NCI-H2171 treated with DMSO at 0.1 percent for 48 hours (cell line): ENCODE data around the gene SLC22A7.

Source experiments
- DNase-seq: peaks from one replicate; lab custom pipeline; 2025; lab: John Stamatoyannopoulos, UW

The SLC22A7 gene, protein sequence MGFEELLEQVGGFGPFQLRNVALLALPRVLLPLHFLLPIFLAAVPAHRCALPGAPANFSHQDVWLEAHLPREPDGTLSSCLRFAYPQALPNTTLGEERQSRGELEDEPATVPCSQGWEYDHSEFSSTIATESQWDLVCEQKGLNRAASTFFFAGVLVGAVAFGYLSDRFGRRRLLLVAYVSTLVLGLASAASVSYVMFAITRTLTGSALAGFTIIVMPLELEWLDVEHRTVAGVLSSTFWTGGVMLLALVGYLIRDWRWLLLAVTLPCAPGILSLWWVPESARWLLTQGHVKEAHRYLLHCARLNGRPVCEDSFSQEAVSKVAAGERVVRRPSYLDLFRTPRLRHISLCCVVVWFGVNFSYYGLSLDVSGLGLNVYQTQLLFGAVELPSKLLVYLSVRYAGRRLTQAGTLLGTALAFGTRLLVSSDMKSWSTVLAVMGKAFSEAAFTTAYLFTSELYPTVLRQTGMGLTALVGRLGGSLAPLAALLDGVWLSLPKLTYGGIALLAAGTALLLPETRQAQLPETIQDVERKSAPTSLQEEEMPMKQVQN

DNA sequence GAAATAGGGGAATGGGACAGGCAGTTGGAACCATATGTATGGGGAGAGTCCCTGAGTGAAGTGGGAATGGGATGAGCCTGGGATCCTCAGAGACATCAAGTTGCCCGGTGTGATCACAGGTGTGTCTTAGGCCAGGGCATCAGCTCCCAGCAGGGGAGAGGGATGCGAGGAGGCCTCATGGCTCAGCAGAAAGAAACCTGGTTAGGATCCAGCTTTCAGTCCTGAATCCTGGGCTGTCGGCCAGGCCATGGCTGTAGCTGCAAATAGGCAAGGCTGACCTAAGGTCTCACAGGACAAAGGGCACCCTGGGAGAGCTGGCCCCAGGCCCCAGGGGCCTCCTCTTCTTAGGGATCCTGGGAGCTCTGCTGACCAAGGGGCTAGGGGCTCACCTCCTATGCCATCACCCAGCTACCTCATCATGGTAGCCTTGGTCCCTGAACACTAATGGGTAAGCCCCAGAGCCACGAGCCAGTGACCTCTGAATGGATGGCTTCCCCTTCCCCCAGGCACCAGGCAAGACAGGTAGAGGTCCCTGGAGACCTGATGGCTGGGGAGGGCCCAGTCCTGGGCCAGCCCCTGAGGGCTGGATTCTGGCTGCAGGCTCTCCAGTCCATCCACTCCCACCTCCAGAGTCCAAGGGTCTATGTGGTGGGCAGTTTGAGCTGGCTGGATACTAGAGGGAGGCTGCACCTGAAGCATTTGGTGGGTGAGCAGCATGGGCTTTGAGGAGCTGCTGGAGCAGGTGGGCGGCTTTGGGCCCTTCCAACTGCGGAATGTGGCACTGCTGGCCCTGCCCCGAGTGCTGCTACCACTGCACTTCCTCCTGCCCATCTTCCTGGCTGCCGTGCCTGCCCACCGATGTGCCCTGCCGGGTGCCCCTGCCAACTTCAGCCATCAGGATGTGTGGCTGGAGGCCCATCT, at the start of gene SLC22A7:
Gene SLC22A7 (plus strand): TSS at position 617 of the 921 bp plus-strand sequence. CDS start 99 bp downstream, at position 716.
- no peak for DNase-seq

DNA sequence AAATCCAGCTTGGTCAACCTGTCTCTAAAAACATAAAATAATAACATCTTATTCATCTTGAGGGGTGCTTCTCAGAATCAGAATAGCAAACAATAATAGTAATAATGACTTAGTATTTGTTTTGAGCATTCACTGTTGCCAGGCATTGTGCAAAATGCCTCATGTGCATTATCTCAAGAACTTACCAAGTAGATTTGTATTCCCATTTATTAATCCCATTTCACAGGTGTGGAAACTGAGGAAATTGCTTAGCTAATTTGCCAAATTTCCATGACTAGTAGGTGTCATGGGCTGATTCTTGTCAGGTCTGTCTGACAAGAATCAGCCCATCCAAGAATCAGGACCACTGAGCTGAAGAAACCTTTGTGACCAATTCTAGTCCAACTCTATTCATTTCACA, 49.3 kb upstream of the SLC22A7 start:
- no peak for DNase-seq

DNA sequence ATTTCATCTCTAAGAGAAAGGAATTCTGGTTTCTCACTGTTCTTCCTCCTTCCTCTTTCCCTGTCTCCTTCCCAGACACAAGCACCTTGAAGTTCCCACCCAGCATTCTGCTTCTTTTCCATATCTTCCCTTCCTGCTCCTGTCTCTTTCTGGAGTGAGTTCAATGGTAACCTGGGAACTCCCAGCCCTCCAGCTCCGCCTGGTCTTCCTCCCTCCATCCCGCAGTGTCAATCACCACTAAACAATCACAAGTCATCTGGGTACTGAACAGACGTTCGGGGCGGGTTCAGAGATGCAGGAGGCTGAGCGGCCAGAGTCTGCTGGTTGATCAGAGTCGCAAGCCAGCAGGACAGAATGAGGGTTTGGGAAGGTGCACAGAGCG, 47.1 kb upstream of the SLC22A7 start:
- peak; percentile 91 for DNase-seq

DNA sequence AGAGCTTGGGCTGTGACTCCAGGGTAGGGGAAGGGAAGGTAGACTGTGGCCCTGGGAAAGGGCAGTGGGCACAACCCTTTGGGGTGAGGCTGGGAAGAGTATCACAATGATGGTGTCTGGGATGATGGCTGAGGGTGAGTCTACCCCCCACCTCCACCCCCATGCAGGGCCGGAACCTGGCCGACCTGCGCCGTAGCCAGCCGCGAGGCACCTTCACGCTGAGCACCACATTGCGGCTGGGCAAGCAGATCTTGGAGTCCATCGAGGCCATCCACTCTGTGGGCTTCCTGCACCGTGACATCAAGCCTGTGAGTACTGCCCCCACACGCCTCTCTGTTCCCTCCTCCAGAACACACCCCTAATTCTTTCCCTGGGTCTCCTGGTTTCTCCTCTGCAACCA, 44.7 kb upstream of the SLC22A7 start:
- DNase-seq, result no peak

DNA sequence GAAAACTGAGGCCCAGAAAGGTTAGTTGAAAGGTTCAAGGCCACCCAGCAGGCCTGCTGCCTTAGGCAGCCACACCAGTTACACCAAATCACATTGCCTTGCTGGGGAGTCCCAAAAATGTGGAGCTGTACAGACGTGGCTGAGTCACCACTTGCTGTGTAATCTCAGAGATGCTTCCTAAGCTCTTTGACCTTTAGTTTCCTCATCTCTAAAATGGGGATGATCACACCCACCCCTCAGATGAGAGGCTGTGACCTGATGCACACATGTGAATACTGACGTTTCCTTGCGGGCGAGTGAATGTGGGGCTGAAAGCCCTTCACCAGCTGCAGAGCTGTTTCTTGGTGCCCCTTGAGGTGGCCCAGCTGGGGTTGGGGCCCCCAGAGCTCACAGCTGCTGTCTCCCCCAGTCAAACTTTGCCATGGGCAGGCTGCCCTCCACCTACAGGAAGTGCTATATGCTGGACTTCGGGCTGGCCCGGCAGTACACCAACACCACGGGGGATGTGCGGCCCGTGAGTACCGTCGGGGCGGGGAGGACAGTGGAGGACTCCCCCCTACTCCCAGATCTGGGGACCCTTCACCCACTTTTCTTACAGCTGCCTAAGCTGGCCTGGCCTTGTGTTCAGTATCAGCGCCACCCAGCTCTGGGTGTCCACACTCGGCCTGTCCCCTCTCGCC, 43.8 kb upstream of the SLC22A7 start:
- no peak for DNase-seq

DNA sequence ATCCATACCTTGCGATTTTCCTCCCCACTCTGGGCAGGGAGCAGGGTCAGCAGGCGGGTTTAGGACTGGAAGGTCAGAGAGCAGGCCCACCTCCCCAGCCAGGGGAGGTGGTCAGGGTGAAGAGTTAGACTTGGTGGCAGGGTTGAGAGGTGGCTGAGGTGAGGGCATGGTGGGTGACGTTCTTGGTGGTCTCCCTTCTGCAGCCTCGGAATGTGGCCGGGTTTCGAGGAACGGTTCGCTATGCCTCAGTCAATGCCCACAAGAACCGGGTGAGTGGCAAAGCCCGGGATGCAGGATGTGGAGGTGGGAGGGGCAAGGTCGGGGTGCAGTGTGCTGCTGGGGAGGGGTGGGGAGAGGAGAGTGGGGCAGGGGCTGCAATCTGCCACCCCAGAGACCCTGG, 43.2 kb upstream of the SLC22A7 start:
- no peak for DNase-seq

DNA sequence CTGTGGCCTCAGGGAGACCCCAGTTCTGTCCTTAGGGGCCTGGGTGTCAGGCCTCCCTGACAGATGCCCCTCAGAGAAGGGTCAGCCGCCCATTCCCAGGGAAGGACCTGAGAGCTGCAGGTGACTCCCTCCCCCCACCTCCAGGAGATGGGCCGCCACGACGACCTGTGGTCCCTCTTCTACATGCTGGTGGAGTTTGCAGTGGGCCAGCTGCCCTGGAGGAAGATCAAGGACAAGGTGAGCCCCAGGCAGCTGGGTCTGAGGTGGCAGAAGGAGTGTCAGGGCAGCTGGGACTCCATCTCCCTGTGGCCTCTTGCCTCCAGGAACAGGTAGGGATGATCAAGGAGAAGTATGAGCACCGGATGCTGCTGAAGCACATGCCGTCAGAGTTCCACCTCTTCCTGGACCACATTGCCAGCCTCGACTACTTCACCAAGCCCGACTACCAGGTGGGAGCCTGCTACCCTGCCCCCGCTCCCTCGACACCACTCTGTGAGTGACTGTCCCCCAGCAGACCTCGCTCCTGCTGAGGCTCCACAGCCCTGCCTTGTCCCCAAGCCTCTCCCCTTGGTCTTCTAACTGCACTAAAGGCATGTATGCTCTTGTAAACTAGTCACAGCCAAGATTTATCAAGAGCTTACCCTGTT, 42.5 kb upstream of the SLC22A7 start:
- DNase-seq, result no peak

DNA sequence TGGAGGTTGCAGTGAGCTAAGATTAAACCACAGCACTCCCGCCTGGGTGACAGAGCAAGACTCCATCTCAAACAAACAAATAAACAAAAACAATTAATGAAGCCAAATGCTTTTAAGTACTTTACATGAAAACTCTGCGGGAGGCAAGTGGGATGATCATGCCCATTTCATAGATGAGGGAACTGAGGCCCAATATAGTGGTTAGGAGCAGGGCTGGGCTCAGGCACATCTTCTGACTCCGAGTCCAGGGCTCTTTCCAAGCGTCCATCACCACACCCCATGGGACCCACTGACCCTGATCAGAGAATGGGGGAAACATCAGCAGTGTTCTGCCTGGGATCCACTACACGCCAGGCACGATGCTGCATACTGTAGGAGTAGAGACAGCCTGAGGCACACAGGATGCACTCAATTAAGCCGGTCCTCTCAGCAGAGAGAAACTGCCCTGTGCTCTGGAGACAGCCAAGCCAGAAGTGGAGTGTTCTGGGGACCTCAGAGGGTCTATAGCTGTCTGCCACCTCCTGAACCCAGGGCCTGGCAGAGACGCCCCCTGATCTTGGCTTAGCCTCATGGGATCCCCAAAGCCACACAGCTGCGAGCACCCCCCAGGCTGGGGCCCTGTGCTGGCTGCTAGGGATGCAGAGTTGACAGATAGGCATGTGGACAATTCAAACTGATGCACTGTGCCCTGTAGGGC, 41.2 kb upstream of the SLC22A7 start:
- DNase-seq, result no peak

DNA sequence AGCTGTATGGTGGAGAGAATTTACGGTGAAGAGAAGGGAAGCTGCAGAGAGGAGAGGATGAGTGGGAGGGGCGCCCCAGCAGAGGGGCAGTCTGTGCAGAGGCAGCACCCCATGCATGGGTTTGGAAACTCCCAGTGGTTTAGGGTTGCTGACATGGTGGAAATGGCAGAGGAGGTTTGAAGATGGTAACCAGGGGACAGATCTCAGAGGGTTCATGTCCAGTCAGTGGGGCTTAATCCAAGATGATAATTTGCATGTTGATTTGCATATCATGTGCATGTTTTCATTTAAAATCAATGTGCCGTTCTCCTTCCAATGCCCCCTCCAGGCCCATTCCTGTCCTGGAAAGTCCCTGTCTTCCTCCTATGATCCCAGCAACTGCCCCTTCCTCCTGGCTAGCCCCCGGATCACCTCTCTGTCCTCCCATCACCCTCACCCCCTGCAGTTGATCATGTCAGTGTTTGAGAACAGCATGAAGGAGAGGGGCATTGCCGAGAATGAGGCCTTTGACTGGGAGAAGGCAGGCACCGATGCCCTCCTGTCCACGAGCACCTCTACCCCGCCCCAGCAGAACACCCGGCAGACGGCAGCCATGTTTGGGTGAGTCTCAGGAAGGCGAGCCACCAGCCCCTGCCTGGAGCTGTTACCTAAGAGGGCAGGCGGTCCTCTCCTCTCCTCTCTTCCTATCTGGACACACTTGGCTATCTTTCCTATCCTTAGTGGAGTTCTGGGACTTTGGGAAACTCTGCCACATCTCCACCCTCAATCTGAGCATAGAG, 40.5 kb upstream of the SLC22A7 start:
- DNase-seq, result no peak

DNA sequence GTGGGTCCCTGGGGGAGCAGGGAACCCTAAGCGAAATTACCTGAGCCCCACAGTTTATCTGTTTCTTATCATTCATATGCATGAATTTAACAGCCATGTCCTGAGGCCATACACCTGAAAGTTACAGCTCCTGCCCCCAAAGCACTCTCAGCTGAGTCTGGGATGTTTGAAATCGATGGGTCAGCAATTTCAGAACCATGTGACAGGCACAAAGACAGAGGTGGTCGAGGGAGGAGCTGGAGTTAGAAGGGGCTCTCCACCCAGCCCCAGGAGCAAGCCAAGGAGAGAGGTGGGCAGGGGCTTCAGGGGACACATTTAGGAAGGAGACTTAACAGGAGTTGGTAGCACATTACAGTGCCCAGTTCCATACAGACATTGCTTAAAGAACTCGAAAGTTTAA, 39.9 kb upstream of the SLC22A7 start:
- no peak for DNase-seq

DNA sequence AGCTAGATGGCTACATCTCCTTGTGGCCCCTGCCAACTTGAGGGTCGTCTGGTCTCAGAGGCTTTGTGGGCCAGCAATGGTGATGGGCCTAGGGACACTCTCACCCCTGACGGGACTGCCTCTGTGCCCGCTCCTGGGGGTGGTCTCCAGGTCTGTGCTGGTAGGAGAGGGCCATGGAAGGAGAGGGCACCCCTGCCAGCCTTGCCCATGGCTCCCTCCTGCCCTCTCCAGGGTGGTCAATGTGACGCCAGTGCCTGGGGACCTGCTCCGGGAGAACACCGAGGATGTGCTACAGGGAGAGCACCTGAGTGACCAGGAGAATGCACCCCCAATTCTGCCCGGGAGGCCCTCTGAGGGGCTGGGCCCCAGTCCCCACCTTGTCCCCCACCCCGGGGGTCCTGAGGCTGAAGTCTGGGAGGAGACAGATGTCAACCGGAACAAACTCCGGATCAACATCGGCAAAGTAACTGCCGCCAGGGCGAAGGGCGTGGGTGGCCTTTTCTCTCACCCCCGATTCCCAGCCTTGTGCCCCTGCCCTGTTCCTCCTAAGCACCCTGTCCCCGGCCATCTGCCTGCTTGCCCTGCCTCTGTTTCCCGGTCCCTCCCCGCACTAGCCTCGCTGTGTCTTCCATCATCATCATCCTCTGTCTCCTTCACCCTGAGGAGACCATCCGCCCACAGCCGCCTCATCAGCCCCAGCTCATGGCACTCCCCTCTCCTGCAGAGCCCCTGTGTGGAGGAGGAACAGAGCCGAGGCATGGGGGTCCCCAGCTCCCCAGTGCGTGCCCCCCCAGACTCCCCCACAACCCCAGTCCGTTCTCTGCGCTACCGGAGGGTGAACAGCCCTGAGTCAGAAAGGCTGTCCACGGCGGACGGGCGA, 39.0 kb upstream of the SLC22A7 start:
- no peak for DNase-seq

DNA sequence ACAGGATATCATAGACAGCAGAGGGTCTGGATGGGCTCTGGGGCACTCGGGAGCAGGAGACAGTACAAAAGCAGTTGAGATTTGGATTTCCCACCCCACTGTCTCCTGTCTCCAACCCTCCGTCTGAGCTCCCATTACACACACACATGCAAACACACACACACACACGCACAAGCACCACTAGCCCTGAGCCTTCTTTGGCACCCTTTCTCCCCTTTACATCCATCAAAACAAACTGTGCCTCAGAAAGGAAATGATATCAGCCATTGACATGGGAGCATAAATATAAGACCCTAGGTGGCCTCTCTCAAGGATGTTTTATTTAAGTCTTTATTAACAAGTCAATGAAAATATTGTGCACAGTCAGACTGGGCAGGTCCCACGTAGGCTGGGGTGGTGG, 37.3 kb upstream of the SLC22A7 start:
- DNase-seq, result no peak

DNA sequence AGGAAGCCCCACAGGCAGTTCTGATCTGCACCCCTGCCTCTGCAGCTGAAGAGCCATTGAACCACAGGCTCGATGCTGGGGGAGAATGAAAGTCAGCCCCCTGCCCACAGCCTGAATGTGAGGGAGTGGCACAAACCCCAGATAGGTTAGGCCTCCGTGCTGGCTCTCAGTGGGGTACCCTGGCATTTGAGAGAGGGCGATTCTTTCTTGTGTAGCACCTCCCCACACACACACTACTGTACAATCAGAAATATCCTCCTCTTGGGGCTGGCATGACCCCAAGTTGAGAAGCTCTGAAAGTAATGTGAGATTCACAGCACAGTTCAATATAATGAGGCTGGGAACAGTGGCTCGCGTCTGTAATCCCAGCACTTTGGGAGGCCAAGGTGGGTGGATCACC, 36.9 kb upstream of the SLC22A7 start:
- no peak for DNase-seq

DNA sequence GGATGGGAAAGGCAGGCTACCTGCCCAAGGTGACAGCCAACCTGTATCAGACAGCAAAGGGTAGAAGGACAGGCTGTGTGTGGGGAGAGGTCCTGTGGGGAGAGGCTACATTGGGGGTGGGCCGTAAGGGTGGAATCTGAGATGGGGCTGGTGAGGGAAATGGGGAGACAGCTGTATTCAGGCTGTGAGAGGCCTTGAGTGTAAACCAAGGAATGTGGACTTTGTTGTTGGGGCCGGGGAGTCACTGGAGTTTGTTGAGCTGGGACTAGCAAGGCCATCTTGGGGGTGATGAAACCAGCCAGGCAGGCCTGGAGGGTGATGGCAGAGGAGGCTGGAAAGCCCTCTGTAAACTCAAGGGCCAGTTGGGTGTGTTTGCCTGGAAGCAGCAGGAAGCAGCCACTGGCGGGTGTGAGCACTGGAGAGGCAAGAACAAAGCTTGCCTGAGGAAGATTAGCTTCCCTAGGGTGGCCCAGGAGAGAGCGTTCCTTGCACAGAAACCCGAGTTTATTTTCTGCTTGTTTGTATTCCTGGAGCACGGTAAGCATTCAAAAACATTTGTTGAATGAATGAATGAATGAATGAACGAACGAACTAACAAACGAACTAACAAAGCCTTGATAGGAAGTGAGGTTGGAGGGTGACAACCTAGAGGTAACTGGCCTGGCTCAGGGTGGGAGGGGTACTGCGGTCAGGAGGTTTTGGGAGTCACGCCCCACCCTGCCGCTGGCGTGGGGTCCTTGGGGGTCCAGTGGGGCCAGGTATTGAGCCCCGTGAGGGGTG, 35.9 kb upstream of the SLC22A7 start:
- no peak for DNase-seq

DNA sequence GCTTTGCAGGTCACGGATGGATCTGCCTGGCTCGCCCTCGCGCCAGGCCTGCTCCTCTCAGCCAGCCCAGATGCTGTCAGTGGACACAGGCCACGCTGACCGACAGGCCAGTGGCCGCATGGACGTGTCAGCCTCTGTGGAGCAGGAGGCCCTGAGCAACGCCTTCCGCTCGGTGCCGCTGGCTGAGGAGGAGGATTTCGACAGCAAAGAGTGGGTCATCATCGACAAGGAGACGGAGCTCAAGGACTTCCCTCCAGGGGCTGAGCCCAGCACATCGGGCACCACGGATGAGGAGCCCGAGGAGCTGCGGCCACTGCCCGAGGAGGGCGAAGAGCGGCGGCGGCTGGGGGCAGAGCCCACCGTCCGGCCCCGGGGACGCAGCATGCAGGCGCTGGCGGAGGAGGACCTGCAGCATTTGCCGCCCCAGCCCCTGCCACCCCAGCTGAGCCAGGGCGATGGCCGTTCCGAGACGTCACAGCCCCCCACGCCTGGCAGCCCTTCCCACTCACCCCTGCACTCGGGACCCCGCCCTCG, 35.2 kb upstream of the SLC22A7 start:
- DNase-seq, result no peak

DNA sequence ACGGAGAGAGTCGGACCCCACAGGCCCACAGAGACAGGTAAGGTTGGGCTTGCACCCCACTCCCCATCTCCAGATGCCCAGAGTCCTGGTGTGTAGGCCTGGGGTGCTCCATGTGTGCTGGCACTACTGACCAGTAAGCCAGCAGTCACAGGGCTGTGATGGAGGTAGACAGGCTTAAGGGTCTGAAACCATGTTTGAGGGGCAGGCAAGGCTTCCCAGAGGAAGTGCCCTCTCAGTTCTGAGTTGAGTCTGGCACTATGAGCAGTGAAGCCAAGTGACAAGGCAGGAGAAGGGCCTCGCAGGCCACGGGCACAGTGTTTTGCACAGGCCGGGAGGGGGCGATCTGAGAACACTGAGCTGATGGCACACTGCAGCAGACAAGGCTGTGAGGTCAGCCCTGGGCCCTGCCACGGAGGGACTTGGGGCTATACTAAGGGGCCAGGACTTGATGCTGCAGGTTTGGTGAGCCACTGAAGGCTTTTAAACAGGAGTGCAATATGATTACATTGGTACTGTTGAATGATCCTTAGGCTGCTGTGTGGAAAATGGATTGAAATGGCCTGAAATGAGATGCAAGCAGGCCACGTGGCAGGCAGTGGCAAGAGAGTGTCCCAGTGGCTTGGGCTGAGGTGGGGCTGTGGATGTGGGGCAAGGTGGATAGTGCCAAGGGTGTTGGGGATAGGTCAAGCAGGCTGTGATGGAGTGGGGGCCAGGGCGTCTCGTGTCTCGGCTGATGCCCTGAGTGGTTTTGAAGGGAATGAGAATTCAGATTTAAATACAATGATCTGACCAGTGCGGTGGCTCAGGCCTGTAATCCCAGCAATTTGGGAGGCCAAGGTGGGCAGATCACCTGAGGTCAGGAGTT, 34.5 kb upstream of the SLC22A7 start:
- no peak for DNase-seq

DNA sequence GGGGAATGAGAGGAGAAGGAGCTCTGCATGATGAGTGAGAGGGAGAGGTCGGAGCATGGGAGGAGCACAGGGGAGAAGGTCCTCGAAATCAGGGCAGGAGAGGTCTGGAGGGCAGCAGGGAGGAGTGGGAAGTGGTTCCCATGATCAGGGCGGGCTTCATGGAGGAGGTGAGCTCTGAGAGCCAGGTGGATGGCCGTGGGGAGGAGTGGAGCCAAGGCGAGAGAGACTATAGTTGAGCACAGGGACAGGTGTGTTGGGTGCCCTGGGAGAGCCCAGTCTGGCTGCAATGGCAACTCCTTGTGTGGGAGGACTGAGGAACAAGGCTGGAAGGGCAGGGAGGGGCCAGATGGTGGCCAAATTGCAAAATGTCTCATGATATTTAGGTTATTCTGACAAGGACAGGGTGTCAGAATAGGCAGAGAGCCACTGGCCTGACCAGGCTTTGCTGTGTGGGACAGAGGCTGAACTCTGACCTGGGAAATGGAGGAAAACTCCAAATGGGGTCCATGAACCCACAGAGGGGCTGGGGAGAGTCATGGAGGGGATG, 33.4 kb upstream of the SLC22A7 start:
- no peak for DNase-seq
